ENCODE measurements around the gene ZHX3.

The ZHX3 gene

DNA sequence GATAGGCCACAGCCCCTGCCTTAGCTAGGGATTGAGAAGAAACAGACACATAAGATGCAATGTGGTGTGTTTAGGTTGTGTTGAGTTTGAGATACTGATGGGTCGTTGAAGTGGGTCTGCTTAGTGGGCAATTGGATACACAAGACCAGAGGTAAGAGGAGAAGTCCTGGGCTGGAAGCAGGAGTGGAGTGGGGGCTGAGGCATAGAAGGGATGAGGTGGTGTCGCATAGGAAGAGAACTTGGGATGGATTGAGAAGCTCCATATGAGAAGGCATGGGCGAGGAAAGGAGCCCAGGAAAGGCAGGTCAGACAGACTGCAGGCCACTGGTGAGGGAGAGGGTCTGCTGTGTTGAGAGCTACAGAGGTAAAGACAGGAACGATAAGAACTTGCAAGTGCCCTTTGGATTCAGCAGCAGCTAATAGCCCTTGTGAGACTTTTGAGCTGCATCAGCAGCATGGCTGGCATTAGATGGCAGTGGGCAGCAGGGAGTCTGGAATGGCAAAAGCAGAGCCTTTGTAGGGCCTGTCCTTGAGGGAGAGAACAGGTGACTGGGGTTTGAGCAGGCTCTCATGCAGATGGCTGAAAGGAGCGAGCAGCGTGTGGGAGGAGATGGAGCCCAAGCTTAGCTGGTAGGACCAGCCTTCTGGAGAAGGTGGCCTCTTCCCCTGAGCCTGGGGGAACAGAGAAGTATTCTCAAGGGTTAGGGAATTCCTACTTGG is 147.0 kb downstream of the ZHX3 start:
- no peak for DNase-seq (ENCODE audit: low spot score)

DNA sequence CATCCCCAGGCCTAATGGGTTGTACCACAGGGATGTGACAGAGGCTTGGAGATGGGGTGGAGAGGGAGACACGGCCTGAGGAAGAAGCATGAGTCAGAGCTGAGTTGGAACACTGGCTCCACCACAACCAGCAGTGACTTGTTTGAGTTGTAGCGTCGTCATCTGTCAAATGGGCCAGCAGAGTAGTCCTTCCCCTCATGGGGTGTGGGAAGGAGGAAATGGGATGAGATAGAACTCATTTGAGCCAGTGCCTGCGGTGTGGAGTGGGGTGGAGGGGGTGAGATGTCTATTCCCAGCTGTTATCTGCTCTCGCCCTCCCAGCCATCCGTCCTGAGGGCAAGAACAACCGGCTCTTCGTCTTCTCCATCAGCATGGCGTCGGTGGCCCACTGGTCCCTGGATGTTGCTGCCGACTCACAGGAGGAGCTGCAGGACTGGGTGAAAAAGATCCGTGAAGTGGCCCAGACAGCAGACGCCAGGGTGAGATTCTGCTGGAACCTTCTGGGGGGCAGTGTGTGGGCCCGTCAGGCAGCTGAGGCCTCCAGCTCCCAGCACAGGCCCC is 147.7 kb downstream of the ZHX3 start:
- DNase-seq (ENCODE audit: low spot score): no peak

- no peak for DNase-seq (ENCODE audit: low spot score)
These were observed 148.3 kb downstream of the ZHX3 start for GRCh38 chr20:41169162-41169690.

DNA sequence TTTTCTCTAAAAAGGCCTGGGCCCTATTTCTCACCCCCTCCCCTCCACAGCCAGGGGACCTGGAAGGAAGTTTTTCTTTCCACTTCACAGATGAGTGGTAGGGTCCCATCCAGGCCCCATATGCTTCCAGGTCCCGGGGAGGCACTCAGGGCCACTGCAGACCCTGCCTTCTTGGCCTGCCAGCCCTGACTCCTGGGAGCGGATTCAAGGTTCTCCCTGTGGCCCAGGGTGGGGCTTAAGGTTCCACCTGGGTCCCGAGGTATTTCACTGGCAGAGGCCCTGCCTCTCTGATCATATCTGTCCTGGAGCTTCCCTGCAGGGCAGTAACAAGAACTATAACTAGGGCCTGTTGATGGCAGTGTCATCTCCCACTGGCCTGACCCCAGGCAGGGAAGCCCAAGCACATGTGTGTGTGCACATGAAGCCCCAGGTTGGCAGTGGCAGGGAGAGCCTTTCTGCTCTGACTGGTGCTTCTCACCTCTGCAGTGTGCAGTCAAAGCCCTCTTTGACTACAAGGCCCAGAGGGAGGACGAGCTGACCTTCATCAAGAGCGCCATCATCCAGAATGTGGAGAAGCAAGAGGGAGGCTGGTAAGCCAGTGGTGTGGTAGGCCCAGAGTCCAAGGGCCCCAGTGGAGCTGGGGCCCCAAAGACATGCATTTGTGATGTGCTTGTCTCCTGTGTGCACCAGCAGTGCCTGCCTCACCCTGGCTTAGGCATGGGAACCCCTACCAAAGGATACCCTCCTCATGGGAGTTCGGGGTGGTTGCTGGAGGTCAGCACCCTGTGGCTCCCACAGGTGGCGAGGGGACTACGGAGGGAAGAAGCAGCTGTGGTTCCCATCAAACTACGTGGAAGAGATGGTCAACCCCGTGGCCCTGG is 149.0 kb downstream of the ZHX3 start:
- no peak for DNase-seq (ENCODE audit: low spot score)

GRCh38 chr20:41167481-41168253 is 149.9 kb downstream of the ZHX3 start:
- DNase-seq (ENCODE audit: low spot score): no peak

- DNase-seq (ENCODE audit: low spot score): no peak
These were observed 150.4 kb downstream of the ZHX3 start for GRCh38 chr20:41167118-41167470.

DNA sequence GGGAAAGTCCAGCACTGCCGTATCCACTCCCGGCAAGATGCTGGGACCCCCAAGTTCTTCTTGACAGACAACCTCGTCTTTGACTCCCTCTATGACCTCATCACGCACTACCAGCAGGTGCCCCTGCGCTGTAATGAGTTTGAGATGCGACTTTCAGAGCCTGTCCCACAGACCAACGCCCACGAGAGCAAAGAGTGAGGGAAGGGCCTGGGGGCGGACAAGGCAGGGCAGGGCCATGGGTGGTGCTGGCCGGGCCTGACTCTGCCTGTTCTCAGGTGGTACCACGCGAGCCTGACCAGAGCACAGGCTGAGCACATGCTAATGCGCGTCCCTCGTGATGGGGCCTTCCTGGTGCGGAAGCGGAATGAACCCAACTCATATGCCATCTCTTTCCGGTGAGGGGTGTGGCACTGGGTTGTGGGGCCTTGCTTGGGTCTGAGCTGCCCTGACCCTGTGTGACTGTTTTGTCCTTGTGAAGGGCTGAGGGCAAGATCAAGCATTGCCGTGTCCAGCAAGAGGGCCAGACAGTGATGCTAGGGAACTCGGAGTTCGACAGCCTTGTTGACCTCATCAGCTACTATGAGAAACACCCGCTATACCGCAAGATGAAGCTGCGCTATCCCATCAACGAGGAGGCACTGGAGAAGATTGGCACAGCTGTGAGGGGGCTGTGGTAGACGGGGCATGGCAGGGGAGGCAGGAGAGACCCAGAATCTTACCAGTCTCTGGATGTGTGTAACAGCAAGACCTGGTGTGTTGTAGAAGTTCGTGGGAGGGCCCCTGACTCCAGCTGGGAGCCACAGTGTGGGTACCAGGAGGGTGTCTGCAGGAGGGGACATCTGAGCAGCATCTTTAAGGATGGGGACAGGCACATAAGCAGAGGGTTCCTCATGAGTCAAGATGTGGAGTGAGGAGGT is 151.1 kb downstream of the ZHX3 start:
- no peak for DNase-seq (ENCODE audit: low spot score)

DNA sequence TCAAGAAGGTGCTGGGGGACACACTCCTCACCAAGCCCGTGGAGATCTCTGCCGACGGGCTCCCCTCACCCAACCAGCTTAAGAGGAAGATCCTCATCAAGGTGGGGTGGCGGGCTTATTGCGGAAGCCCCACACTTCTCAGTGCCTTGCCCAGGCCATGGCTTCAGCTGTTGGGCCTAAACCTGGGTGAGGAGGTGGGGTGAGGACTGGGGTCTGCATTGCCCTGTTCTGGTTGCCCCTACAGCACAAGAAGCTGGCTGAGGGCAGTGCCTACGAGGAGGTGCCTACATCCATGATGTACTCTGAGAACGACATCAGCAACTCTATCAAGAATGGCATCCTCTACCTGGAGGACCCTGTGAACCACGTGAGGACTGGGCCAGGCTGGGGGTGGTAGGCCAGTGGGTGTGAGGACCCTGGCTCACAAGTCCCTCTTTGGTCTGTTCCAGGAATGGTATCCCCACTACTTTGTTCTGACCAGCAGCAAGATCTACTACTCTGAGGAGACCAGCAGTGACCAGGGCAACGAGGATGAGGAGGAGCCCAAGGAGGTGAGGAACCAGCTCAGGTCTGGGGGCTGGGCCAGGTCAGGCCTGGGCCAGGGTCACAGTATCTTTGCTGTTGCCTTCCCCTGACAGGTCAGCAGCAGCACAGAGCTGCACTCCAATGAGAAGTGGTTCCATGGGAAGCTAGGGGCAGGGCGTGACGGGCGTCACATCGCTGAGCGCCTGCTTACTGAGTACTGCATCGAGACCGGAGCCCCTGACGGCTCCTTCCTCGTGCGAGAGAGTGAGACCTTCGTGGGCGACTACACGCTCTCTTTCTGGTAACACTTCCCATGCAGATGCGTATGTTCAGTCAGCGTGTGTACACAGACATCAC is 152.3 kb downstream of the ZHX3 start:
- no peak for DNase-seq (ENCODE audit: low spot score)

DNA sequence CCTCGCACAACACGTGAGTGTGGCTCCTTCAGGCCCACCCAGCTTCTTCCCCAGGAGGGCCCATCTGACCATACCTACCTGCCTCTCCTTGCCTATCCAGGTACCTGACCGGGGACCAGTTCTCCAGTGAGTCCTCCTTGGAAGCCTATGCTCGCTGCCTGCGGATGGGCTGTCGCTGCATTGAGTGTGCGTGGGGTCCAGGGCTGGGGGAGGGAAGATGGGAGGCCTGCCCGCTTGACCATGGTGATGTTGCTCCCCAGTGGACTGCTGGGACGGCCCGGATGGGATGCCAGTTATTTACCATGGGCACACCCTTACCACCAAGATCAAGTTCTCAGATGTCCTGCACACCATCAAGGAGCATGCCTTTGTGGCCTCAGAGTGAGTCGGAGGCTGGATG is 153.7 kb downstream of the ZHX3 start:
- no peak for DNase-seq (ENCODE audit: low spot score)

GRCh38 chr20:41162396-41162795 is 155.1 kb downstream of the ZHX3 start:
- DNase-seq (ENCODE audit: low spot score): no peak

DNA sequence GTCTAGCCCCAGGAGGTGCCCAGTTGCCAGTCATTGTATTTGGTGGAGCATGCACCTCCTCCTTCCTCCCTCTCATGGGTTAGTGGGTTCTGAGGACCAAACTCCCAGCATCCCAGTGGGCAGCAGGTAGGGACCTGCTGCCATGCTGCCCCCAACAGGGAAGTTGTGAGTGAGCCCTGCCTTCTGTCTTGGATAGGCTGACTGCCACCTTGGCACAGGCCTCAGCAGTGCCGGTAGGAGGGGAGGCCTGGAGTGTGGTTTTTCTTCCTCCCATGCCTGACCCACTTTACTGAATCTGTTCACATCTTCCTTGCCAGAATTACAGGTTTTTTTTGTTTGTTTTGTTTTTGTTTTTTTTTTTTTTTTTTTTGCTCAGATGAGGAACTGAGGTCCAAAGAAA is 155.6 kb downstream of the ZHX3 start:
- no peak for DNase-seq (ENCODE audit: low spot score)

GRCh38 chr20:41160686-41161085 is 156.8 kb downstream of the ZHX3 start:
- no peak for DNase-seq (ENCODE audit: low spot score)

- DNase-seq (ENCODE audit: low spot score): no peak
These were observed 158.0 kb downstream of the ZHX3 start for GRCh38 chr20:41159547-41159946.

- no peak for DNase-seq (ENCODE audit: low spot score)
These were observed 159.4 kb downstream of the ZHX3 start for GRCh38 chr20:41158082-41158625.

GRCh38 chr20:41155261-41155660 is 162.3 kb downstream of the ZHX3 start:
- DNase-seq (ENCODE audit: low spot score): no peak

DNA sequence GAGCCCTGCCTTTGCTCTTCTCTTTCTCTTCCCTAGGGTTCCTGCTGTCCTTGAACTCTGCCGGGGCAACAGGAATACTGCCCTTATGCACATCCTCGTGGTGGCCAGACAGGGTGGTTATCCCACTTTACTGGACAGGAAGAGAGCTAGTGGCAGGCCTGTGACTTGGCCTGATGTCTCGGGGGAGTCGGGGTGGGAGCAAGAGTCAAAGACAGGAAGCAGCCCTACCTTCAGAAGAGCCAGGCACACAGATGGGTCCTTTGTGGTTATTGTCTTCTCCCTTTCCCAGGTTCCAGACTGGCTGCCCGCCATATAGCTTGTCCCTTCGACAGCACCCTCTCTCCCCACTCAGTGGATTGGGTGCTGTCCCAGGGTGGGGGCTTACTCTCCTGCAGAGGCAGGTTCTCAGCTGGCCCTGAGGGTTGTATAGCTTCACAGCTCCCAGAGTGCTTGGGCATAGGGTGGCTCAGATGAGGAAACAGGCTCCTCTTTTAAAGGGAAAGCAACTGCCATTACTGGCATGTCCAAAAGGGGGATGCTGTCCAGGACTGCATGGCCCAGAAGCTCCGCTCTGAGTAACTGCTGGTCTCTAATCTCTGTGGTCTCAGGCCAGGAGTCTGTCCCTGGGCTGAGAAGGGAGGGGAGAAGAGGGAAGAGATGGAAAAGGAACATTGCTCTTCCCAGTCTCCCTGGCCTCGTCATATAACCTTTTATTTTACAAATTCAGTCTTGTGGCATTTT is 162.9 kb downstream of the ZHX3 start:
- no peak for DNase-seq (ENCODE audit: low spot score)

- DNase-seq (ENCODE audit: low spot score): no peak
These were observed 165.3 kb downstream of the ZHX3 start for GRCh38 chr20:41152108-41152757.

- no peak for DNase-seq (ENCODE audit: low spot score)
These were observed 166.2 kb downstream of the ZHX3 start for GRCh38 chr20:41151134-41151869.

All from CD4-positive, alpha-beta T cell treated with Interleukin-2 at 100 ng/mL for 4 hours (primary cell).